ENCODE data around the gene TCEAL1. TPM values are rescaled to one million over a fixed set of nuclear protein-coding genes. Genes with fewer than 3 reads are reported as not detected.
"Not testable (repeated sequence)": the region's sequence is repeated elsewhere in the genome, so short reads cannot be mapped to it uniquely, and the experiment has no call there.

TCEAL1 gene
- total and polyA plus RNA-seq, 4 experiments from 2014 or later, result 10.1 to 18.4 (median 10.9) TPM

DNA sequence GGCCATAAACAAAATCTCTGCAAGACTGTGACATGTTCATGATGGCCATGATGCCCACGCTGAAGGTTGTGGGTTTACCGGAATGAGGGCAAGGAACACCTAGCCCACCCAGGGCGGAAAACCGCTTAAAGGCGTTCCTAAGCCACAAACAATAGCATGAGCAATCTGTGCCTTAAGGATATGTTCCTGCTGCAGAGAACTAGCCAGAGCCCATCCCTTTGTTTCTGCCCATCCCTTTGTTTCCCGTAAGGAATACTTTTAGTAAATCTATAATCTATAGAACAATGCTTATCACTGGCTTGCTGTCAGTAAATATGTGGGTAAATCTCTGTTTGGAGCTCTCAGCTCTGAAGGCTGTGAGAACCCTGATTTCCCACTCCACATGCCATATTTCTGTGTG is 33.6 kb upstream of the TCEAL1 start:
- POLR2A ChIA-PET (ENCODE audit: partially characterized antibody); CTCF ChIA-PET (ENCODE audit: partially characterized antibody): not testable (repeated sequence)

DNA sequence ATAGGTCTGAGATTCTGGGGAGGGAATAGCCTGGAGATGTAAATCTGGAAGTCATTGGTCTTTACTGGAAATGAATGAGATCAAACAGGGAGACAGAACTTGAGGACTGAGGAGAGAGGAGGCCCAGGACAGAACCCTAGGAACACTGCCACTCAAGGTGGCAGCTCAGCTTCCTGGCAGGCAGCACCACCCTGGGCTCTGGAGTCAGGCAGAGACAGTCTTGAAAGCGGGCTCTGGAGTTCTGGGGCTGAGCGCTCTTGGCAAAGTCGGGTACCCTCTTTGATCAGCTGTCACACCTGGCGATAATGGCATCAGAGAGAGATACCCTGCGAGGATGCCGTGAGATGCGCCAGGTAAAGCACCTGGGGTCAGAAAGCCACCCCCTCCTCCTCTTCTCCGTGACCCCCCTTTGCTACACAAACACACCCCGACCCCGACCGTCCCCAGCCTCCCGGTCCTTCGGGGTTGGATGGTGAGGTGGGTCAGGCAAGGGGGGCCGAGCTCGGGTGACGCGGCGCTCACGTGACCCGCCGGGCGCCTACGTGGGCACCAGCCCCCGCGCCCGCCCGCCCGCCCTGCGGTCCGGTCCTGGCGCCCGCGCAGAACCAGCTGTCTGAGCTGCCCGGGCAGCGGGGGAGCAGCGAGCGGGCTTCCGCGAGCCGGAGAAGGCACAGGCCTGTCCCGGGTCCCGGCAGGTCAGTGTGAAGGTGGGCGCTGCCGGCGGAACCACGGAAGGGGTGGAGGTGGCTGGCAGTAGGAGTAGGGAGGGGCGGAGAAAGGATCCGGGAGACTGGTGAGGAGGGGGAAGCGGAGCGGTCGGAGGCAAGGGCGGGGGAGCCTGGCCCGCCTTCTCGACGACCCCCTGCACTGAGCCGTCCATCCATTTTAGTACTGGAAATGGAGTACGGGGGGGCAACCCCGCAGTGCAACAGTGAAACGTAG is 21.1 kb upstream of the TCEAL1 start, which contains the start of gene TCEAL3:
TSS of gene TCEAL3 (plus strand) at position 600 of the 942 bp plus-strand sequence. CDS start 1,102 bp downstream, outside the sequence.
- H3K4me1 ChIP-seq (ENCODE audit: insufficient read depth, low read length), result peaks cover 3% of the 10 kb centered on the region
- Mint-ChIP-seq H3K4me1 (peaks cover 1 to 11% (median 5%) of the 10 kb centered on the region in 4 donors), H3K9me3 (no peaks in the 10 kb centered on the region), H3K27ac (peak within 1 kb of the TSS; percentile 73 to 93 (median 83)), H3K27me3 (no peaks in the 10 kb centered on the region), H3K4me3 (peak within 1 kb of the TSS; percentile 79 to 88 (median 84)), H3K36me3 (peaks cover 0 to 3% of the 10 kb centered on the region in 2 donors)
- POLR2A ChIA-PET (ENCODE audit: partially characterized antibody), result interaction anchor here (1.0 kb wide), 1 partner anchor 79 kb away, joined by 5 read pairs; the partner anchor contains the start of gene MORF4L2
- H3K9me3 ChIP-seq (ENCODE audit: control insufficient read depth in 1 of 2, low read length in 2 of 2), result no peaks in the 10 kb centered on the region
- peak within 1 kb of the TSS; percentile 60 for H3K27ac ChIP-seq (ENCODE audit: low read depth, low read length)
- no peaks in the 10 kb centered on the region for H3K27me3 ChIP-seq (ENCODE audit: insufficient read depth, low read length)
- CTCF ChIA-PET (ENCODE audit: partially characterized antibody), result no interaction called here
- DNase-seq, result peak; percentile 37 to 53 (median 43)
- intact Hi-C loops (cut with micrococcal nuclease), result loop anchor here (2.0 kb wide), 1 partner anchor 21 kb away; the partner anchor contains the start of gene TCEAL1
- H3K36me3 ChIP-seq (ENCODE audit: insufficient read depth, low read length), result no peaks in the 10 kb centered on the region
- H3K4me3 ChIP-seq (ENCODE audit: low read length in 2 of 2), result peak within 1 kb of the TSS in 1 of 2 donors; percentile 45

More for the DNA sequence above, 33.6 kb upstream of the TCEAL1 start:
- H3K27ac ChIP-seq (ENCODE audit: low read depth, low read length); H3K4me3 ChIP-seq (ENCODE audit: low read length in 2 of 2); H3K27me3 ChIP-seq (ENCODE audit: insufficient read depth, low read length); H3K36me3 Mint-ChIP-seq; H3K4me1 Mint-ChIP-seq; H3K36me3 ChIP-seq (ENCODE audit: insufficient read depth, low read length); H3K27me3 Mint-ChIP-seq; intact Hi-C loops (cut with micrococcal nuclease); DNase-seq; H3K4me3 Mint-ChIP-seq; H3K9me3 Mint-ChIP-seq; H3K4me1 ChIP-seq (ENCODE audit: insufficient read depth, low read length); H3K9me3 ChIP-seq (ENCODE audit: control insufficient read depth in 1 of 2, low read length in 2 of 2): not testable (repeated sequence)
- H3K27ac Mint-ChIP-seq, result peak overlapping the region in 1 of 7 donors; percentile 53

DNA sequence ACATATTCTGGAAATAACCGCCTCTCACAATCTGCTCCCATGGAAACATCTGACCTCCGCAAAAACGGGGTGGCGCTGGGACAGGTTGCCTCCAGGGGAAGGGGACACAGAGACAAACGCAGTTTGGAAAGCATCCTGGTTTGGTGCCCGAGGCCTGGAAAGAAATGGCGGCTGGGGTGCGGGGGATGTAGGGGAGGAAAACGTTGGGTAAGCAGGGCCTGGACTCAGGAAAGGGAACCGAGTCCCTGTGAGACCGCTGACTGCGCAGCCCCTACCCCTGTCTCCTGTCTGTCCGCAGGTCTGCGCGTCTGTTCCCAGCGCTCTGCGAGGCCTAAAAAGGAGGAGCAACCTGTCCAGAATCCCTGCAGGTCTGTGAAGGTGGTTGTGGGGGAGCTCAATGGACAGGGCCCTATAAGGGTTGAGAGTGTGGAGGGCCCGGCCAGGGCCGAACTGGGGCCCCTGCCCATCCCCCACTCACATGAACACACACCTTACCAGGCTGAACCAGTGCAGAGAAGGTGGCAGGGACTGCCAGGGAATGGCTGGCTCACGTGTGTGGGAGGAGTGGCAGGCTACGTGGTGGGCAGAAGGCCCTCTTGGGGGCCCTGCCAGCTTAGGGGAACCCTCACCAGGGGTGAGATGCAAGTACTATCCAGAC is 20.3 kb upstream of the TCEAL1 start:
- Mint-ChIP-seq H3K4me1 (peaks cover 1 to 11% (median 5%) of the 10 kb centered on the region in 4 donors), H3K9me3 (no peaks in the 10 kb centered on the region), H3K4me3 (peak overlapping the region; percentile 79 to 88 (median 84)), H3K27me3 (no peaks in the 10 kb centered on the region), H3K27ac (peak overlapping the region; percentile 63 to 89 (median 83)), H3K36me3 (peaks cover 0 to 3% of the 10 kb centered on the region in 2 donors)
- H3K27ac ChIP-seq (ENCODE audit: low read depth, low read length), result peak overlapping the region; percentile 60
- no peaks in the 10 kb centered on the region for H3K36me3 ChIP-seq (ENCODE audit: insufficient read depth, low read length)
- no peaks in the 10 kb centered on the region for H3K9me3 ChIP-seq (ENCODE audit: control insufficient read depth in 1 of 2, low read length in 2 of 2)
- intact Hi-C loops (cut with micrococcal nuclease), result loop anchor here (2.0 kb wide), 1 partner anchor 20 kb away; the partner anchor contains the start of gene TCEAL1
- H3K4me1 ChIP-seq (ENCODE audit: insufficient read depth, low read length), result peaks cover 3% of the 10 kb centered on the region
- no peaks in the 10 kb centered on the region for H3K27me3 ChIP-seq (ENCODE audit: insufficient read depth, low read length)
- DNase-seq, result no peak
- no peak overlapping the region for H3K4me3 ChIP-seq (ENCODE audit: low read length in 2 of 2)
- ChIA-PET POLR2A (ENCODE audit: partially characterized antibody) (interaction anchor here (1.0 kb wide), 1 partner anchor 78 kb away, joined by 5 read pairs; the partner anchor contains the start of gene MORF4L2), CTCF (ENCODE audit: partially characterized antibody) (no interaction called here)

GRCh38 chrX:103610282-103610681 is 18.5 kb upstream of the TCEAL1 start:
- Histone ChIP-seq H3K9me3 (ENCODE audit: control insufficient read depth in 1 of 2, low read length in 2 of 2) (no peaks in the 10 kb centered on the region), H3K4me3 (ENCODE audit: low read length in 2 of 2) (no peak overlapping the region), H3K27me3 (ENCODE audit: insufficient read depth, low read length) (no peaks in the 10 kb centered on the region), H3K4me1 (ENCODE audit: insufficient read depth, low read length) (peaks cover 3% of the 10 kb centered on the region), H3K27ac (ENCODE audit: low read depth, low read length) (no peak overlapping the region), H3K36me3 (ENCODE audit: insufficient read depth, low read length) (no peaks in the 10 kb centered on the region)
- peak overlapping the region in 3 of 7 donors; percentile 2 to 61 (median 24) for H3K27ac Mint-ChIP-seq
- H3K36me3 Mint-ChIP-seq, result peaks cover 0 to 3% of the 10 kb centered on the region in 2 donors
- peak overlapping the region in 1 of 8 donors; percentile 64 for H3K4me3 Mint-ChIP-seq
- intact Hi-C loops (cut with micrococcal nuclease), result no loop called here
- ChIA-PET POLR2A (ENCODE audit: partially characterized antibody) (no interaction called here), CTCF (ENCODE audit: partially characterized antibody) (no interaction called here)
- no peaks in the 10 kb centered on the region for H3K27me3 Mint-ChIP-seq
- peaks cover 1 to 11% (median 5%) of the 10 kb centered on the region in 4 donors for H3K4me1 Mint-ChIP-seq
- H3K9me3 Mint-ChIP-seq, result no peaks in the 10 kb centered on the region
- DNase-seq, result no peak

DNA sequence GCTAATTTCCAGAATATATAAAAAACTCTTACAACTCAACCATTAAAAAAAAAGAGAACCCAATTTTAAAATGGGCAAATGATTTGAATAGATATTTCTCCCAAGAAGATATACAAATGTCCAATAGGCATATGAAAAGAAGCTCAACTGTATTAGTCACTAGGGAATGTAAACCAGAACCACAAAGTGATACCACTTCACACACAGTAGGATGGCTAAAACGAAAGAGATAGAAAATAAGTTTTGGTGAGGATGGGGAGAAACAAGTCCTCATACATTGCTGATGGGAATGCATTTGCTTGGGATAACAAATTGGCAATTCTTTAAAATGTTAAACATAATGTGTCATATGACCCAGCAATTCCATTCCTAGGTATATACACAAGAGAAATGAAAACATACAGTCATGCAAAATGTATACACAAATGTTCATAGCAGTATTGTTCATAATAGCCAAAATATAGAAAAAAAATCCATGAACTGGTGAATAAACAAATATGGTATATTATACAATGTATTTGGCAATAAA is 15.3 kb upstream of the TCEAL1 start:
- intact Hi-C loops (cut with micrococcal nuclease), result no loop called here
- Histone ChIP-seq H3K27me3 (ENCODE audit: insufficient read depth, low read length) (no peaks in the 10 kb centered on the region), H3K36me3 (ENCODE audit: insufficient read depth, low read length) (no peaks in the 10 kb centered on the region), H3K9me3 (ENCODE audit: control insufficient read depth in 1 of 2, low read length in 2 of 2) (no peaks in the 10 kb centered on the region), H3K27ac (ENCODE audit: low read depth, low read length) (no peak overlapping the region), H3K4me3 (ENCODE audit: low read length in 2 of 2) (no peak overlapping the region), H3K4me1 (ENCODE audit: insufficient read depth, low read length) (no peaks in the 10 kb centered on the region)
- H3K27ac Mint-ChIP-seq, result no peak overlapping the region
- ChIA-PET CTCF (ENCODE audit: partially characterized antibody) (no interaction called here), POLR2A (ENCODE audit: partially characterized antibody) (no interaction called here)
- H3K4me1 Mint-ChIP-seq, result peaks cover 0 to 1% (median under 1%) of the 10 kb centered on the region in 4 donors
- H3K27me3 Mint-ChIP-seq, result no peaks in the 10 kb centered on the region
- H3K36me3 Mint-ChIP-seq, result peaks cover 0 to 3% of the 10 kb centered on the region in 2 donors
- no peaks in the 10 kb centered on the region for H3K9me3 Mint-ChIP-seq
- no peak for DNase-seq
- no peak overlapping the region for H3K4me3 Mint-ChIP-seq

DNA sequence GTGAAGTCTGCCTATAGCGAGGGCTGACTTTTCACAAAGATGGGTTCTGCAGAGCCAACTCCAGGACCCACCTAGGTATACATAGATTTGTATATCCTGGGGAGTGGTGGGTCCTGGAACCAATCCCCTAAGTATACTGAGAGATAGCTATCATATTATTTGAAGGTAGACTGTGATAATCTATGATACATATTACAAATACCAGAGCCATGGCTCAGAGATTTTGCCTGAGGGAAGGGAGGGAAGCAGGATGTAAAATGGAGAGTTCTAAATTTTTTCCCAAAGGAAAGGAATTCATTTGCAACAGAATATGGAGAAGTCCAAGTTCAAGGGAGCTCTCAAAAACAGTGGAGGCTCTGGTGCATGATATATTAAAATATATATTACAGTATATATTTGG is 13.8 kb upstream of the TCEAL1 start:
- no peaks in the 10 kb centered on the region for H3K4me1 ChIP-seq (ENCODE audit: insufficient read depth, low read length)
- no peak overlapping the region for H3K27ac Mint-ChIP-seq
- H3K36me3 ChIP-seq (ENCODE audit: insufficient read depth, low read length), result no peaks in the 10 kb centered on the region
- H3K4me1 Mint-ChIP-seq, result no peaks in the 10 kb centered on the region
- no peak overlapping the region for H3K27ac ChIP-seq (ENCODE audit: low read depth, low read length)
- ChIA-PET POLR2A (ENCODE audit: partially characterized antibody) (no interaction called here), CTCF (ENCODE audit: partially characterized antibody) (no interaction called here)
- H3K9me3 Mint-ChIP-seq, result no peaks in the 10 kb centered on the region
- H3K4me3 ChIP-seq (ENCODE audit: low read length in 2 of 2), result no peak overlapping the region
- H3K4me3 Mint-ChIP-seq, result no peak overlapping the region
- DNase-seq, result no peak
- H3K27me3 ChIP-seq (ENCODE audit: insufficient read depth, low read length), result no peaks in the 10 kb centered on the region
- H3K9me3 ChIP-seq (ENCODE audit: control insufficient read depth in 1 of 2, low read length in 2 of 2), result no peaks in the 10 kb centered on the region
- no peaks in the 10 kb centered on the region for H3K27me3 Mint-ChIP-seq
- H3K36me3 Mint-ChIP-seq, result peaks cover 0 to 3% of the 10 kb centered on the region in 2 donors
- intact Hi-C loops (cut with micrococcal nuclease), result no loop called here
